Measurements from ENCODE around the gene ARHGEF10L.

Gene ARHGEF10L

DNA sequence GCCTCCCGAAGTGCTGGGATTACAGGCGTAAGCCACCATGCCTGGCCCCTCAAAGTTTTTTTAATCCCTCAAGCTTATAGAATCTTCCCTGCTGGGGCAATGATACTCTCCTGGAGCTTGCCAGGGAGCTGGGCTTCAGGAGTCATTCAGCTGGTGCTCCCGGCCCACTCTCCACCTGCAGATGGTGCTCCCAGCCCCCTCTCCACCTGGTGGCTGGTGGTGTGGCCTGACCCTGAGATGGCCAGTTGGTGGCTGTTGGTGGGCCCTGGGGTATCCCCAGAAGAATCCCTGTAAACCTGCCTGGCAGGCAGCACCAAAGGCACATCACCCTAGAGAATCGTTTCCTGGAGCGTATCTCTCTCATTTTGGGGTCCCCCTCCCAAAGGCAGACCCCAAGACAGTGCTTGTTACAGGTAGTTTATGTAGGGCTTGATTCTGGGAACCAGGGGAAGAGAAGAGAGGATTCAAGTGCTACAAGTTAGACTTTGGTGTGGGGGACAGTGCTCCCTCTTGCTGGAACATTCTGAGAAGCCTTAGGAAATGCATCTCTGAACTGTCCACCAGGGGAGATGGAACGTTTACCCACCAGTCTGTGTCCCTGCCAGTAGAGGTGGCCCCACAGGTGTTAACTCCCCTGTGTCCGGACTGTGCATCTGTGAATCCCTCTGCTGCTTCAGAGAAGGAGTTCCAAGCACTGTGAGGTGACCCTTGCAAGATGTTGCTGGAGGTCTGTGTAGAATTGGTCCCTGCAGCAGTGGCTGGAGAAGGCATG, 186.5 kb downstream of the ARHGEF10L start:
- H3F3A ChIP-seq (ENCODE audit: control insufficient read depth, insufficient read depth): no peaks in the 10 kb centered on the region
- no peaks in the 10 kb centered on the region for H3K9me3 ChIP-seq (ENCODE audit: control insufficient read depth, insufficient read depth, low read length)
- no peak overlapping the region for H3K27ac ChIP-seq (ENCODE audit: low read depth, low read length)
- no peaks in the 10 kb centered on the region for H3K4me1 ChIP-seq (ENCODE audit: control insufficient read depth, low read length)
- no peak overlapping the region for H3K4me3 ChIP-seq (ENCODE audit: low read length)
- H3K9me2 ChIP-seq (replicated peaks; ENCODE audit: control insufficient read depth, low read length): no peaks in the 10 kb centered on the region
- no peaks in the 10 kb centered on the region for H3K36me3 ChIP-seq (ENCODE audit: control insufficient read depth, low read length)
- TF ChIP-seq EZH2phosphoT487 (IDR thresholded peaks at IDR 0.05; ENCODE audit: borderline replicate concordance, low read length): no peak
- TF ChIP-seq, protein P1, sequence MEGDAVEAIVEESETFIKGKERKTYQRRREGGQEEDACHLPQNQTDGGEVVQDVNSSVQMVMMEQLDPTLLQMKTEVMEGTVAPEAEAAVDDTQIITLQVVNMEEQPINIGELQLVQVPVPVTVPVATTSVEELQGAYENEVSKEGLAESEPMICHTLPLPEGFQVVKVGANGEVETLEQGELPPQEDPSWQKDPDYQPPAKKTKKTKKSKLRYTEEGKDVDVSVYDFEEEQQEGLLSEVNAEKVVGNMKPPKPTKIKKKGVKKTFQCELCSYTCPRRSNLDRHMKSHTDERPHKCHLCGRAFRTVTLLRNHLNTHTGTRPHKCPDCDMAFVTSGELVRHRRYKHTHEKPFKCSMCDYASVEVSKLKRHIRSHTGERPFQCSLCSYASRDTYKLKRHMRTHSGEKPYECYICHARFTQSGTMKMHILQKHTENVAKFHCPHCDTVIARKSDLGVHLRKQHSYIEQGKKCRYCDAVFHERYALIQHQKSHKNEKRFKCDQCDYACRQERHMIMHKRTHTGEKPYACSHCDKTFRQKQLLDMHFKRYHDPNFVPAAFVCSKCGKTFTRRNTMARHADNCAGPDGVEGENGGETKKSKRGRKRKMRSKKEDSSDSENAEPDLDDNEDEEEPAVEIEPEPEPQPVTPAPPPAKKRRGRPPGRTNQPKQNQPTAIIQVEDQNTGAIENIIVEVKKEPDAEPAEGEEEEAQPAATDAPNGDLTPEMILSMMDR (IDR thresholded peaks at IDR 0.05; ENCODE audit: low read depth, low read length, poor library complexity, severe bottlenecking): no peak
- no peaks in the 10 kb centered on the region for H3K79me2 ChIP-seq (ENCODE audit: control insufficient read depth, low read length)
- H3K27me3 ChIP-seq (ENCODE audit: control insufficient read depth, low read length): no peaks in the 10 kb centered on the region
- H3K4me2 ChIP-seq (ENCODE audit: low read length): no peak overlapping the region
- no peaks in the 10 kb centered on the region for H4K20me1 ChIP-seq (ENCODE audit: control insufficient read depth, insufficient read depth, low read depth, low read length)

DNA sequence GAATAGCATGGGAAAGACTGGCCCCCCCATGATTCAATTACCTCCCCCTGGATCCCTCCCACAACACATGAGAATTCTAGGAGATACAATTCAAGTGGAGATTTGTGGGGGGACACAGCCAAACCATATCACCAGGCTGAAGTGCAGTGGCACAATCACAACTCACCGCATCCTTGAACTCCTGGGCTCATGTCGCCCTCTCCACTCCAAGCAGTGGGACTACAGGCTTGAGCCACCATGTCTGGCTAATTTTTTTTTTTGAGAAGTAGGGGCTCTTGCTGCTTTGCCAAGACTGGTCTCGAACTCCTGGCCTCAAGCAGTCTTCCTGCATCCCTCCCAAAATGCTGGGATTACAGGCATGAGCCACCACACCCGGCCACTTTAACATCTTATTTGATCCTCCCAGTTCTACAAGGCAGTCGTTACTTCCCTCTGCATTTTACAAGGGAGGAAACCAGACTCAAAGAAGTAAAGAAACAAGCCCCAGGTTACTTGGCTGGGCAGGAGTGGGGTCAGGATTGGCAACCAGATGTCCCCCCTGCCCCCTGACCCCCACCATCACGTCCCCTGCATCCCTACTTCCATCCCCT, 188.7 kb downstream of the ARHGEF10L start:
- H3K4me1 ChIP-seq (ENCODE audit: control insufficient read depth, low read length): no peaks in the 10 kb centered on the region
- H3K79me2 ChIP-seq (ENCODE audit: control insufficient read depth, low read length): no peaks in the 10 kb centered on the region
- H3K9me2 ChIP-seq (replicated peaks; ENCODE audit: control insufficient read depth, low read length): no peaks in the 10 kb centered on the region
- H3K4me3 ChIP-seq (ENCODE audit: low read length): no peak overlapping the region
- no peaks in the 10 kb centered on the region for H3F3A ChIP-seq (ENCODE audit: control insufficient read depth, insufficient read depth)
- no peak overlapping the region for H3K4me2 ChIP-seq (ENCODE audit: low read length)
- H3K9me3 ChIP-seq (ENCODE audit: control insufficient read depth, insufficient read depth, low read length): no peaks in the 10 kb centered on the region
- TF ChIP-seq, protein P1 (IDR thresholded peaks at IDR 0.05; ENCODE audit: low read depth, low read length, poor library complexity, severe bottlenecking): no peak
- H4K20me1 ChIP-seq (ENCODE audit: control insufficient read depth, insufficient read depth, low read depth, low read length): no peaks in the 10 kb centered on the region
- no peak overlapping the region for H3K27ac ChIP-seq (ENCODE audit: low read depth, low read length)
- no peaks in the 10 kb centered on the region for H3K36me3 ChIP-seq (ENCODE audit: control insufficient read depth, low read length)
- H3K27me3 ChIP-seq (ENCODE audit: control insufficient read depth, low read length): no peaks in the 10 kb centered on the region

DNA sequence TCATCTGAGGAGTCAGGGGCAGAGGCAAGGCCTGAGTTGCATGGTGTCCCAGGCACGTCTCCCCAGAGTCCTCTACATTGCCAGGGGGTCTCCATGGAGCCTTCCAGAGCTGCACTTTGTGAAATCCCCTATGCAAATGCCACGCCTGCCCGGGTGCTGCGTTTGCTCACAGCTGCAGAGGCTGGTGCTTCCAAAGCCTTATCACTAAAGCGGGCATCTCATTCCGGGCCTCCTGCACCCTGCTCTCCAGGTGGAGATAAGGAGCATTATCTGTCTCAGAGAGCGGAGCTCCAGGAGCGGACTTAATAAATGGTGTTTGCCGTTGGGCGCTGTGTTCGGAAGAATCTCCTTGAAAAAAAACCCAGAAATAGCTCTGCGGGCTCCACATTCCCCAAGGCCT, 189.8 kb downstream of the ARHGEF10L start:
- Histone ChIP-seq H3K4me3 (ENCODE audit: low read length) (no peak overlapping the region), H3K36me3 (ENCODE audit: control insufficient read depth, low read length) (no peaks in the 10 kb centered on the region), H3K9me3 (ENCODE audit: control insufficient read depth, insufficient read depth, low read length) (no peaks in the 10 kb centered on the region), H3K4me1 (ENCODE audit: control insufficient read depth, low read length) (no peaks in the 10 kb centered on the region), H3K9me2 (replicated peaks; ENCODE audit: control insufficient read depth, low read length) (no peaks in the 10 kb centered on the region), H3F3A (ENCODE audit: control insufficient read depth, insufficient read depth) (no peaks in the 10 kb centered on the region), H3K4me2 (ENCODE audit: low read length) (no peak overlapping the region), H3K27ac (ENCODE audit: low read depth, low read length) (no peak overlapping the region), H3K27me3 (ENCODE audit: control insufficient read depth, low read length) (no peaks in the 10 kb centered on the region), H3K79me2 (ENCODE audit: control insufficient read depth, low read length) (no peaks in the 10 kb centered on the region), H4K20me1 (ENCODE audit: control insufficient read depth, insufficient read depth, low read depth, low read length) (no peaks in the 10 kb centered on the region)
- TF ChIP-seq EZH2phosphoT487 (IDR thresholded peaks at IDR 0.05; ENCODE audit: borderline replicate concordance, low read length): no peak
- TF ChIP-seq, protein P1 (IDR thresholded peaks at IDR 0.05; ENCODE audit: low read depth, low read length, poor library complexity, severe bottlenecking): no peak

Data from DOHH2 (cell line).